Measurements from ENCODE around the gene NLRC3.
"Not testable (repeated sequence)": the region's sequence is repeated elsewhere in the genome, so short reads cannot be mapped to it uniquely, and the experiment has no call there.

The NLRC3 gene

GRCh38 chr16:3527216-3527829, 49.9 kb downstream of the NLRC3 start:
- not testable (repeated sequence) for H3K4me3 ChIP-seq (replicated peaks; ENCODE audit: low read depth, low read length)
- TF ChIP-seq CTCF (IDR thresholded peaks at IDR 0.05; ENCODE audit: low read length, missing control alignments): peak; percentile 62
- DNase-seq (ENCODE audit: low read depth): peak; percentile 76

GRCh38 chr16:3525951-3526350, 51.3 kb downstream of the NLRC3 start:
- TF ChIP-seq CTCF (IDR thresholded peaks at IDR 0.05; ENCODE audit: low read length, missing control alignments): no peak
- no peak for DNase-seq (ENCODE audit: low read depth)
- H3K4me3 ChIP-seq (replicated peaks; ENCODE audit: low read depth, low read length): no peak overlapping the region

GRCh38 chr16:3523281-3523680, 53.9 kb downstream of the NLRC3 start:
- TF ChIP-seq CTCF (IDR thresholded peaks at IDR 0.05; ENCODE audit: low read length, missing control alignments): no peak
- H3K4me3 ChIP-seq (replicated peaks; ENCODE audit: low read depth, low read length): no peak overlapping the region
- DNase-seq (ENCODE audit: low read depth): no peak

GRCh38 chr16:3520841-3521240, 56.4 kb downstream of the NLRC3 start:
- no peak for TF ChIP-seq CTCF (IDR thresholded peaks at IDR 0.05; ENCODE audit: low read length, missing control alignments)
- H3K4me3 ChIP-seq (replicated peaks; ENCODE audit: low read depth, low read length): no peak overlapping the region

GRCh38 chr16:3520413-3520812, 56.8 kb downstream of the NLRC3 start:
- H3K4me3 ChIP-seq (replicated peaks; ENCODE audit: low read depth, low read length): no peak overlapping the region
- no peak for TF ChIP-seq CTCF (IDR thresholded peaks at IDR 0.05; ENCODE audit: low read length, missing control alignments)
- no peak for DNase-seq (ENCODE audit: low read depth)

More at GRCh38 chr16:3520841-3521240, 56.4 kb downstream of the NLRC3 start:
- no peak for DNase-seq (ENCODE audit: low read depth)

GRCh38 chr16:3519581-3519980, 57.6 kb downstream of the NLRC3 start:
- no peak overlapping the region for H3K4me3 ChIP-seq (replicated peaks; ENCODE audit: low read depth, low read length)
- DNase-seq (ENCODE audit: low read depth): no peak
- TF ChIP-seq CTCF (IDR thresholded peaks at IDR 0.05; ENCODE audit: low read length, missing control alignments): no peak

GRCh38 chr16:3518986-3519348, 58.2 kb downstream of the NLRC3 start:
- H3K4me3 ChIP-seq (replicated peaks; ENCODE audit: low read depth, low read length): no peak overlapping the region
- no peak for DNase-seq (ENCODE audit: low read depth)
- no peak for TF ChIP-seq CTCF (IDR thresholded peaks at IDR 0.05; ENCODE audit: low read length, missing control alignments)

Measured in fibroblast of pulmonary artery (primary cell).